Esophagus squamous epithelium (tissue), 4 donors: Measurements from ENCODE around the gene MRRF.

Source experiments
- CTCF ChIP-seq, 6 experiments: fragments of 450-650 bp in 4 of 6; fragments of 200-600 bp in 2 of 6; sonication (generic) in 2 of 6; IDR thresholded peaks; one replicate each; pipeline ENCODE4 v1.5.1; 2016 to 2019; ENCODE audit warnings: antibody characterized with exemption in 6 of 6, mild to moderate bottlenecking in 4 of 6, moderate library complexity in 4 of 6
- POLR2A ChIP-seq, 4 donors: fragments of 450-650 bp; IDR thresholded peaks; one replicate each; pipeline ENCODE4 v1.6.1; 2017; ENCODE audit warnings: antibody characterized with exemption in 4 of 4, mild to moderate bottlenecking in 4 of 4, moderate library complexity in 3 of 4

GRCh38 chr9:122355336-122355875, 90.7 kb downstream of the MRRF start:
- TF ChIP-seq CTCF (IDR thresholded peaks at IDR 0.05) (no peak), POLR2A (IDR thresholded peaks at IDR 0.05) (no peak)
